Loucy (cell line): ENCODE results near the gene MYOD1.

Experiments used
- CTCF ChIP-seq: fragments of 200-600 bp; sonication (generic); conservative IDR thresholded peaks from 2 replicates; pipeline ENCODE4 v1.5.1; 2014; ENCODE audit warnings: mild to moderate bottlenecking, antibody characterized with exemption, low read length
- EZH2phosphoT487 ChIP-seq: fragments of 200-600 bp; IDR thresholded peaks from 2 replicates; pipeline ENCODE4 v1.6.1; 2018; ENCODE audit warnings: antibody characterized with exemption, mild to moderate bottlenecking, moderate library complexity, borderline replicate concordance

- TF ChIP-seq CTCF (no peak), EZH2phosphoT487 (no peak)
These were observed 35.8 kb upstream of the MYOD1 start for GRCh38 chr11:17683377-17684161.
